Amygdala (tissue), 56 donors: ENCODE results near the gene GALNT13.

Experiments
- DNase-seq, 56 donors: peaks; one replicate each; lab custom pipeline; 2025; lab: John Stamatoyannopoulos, UW

Gene GALNT13

DNA sequence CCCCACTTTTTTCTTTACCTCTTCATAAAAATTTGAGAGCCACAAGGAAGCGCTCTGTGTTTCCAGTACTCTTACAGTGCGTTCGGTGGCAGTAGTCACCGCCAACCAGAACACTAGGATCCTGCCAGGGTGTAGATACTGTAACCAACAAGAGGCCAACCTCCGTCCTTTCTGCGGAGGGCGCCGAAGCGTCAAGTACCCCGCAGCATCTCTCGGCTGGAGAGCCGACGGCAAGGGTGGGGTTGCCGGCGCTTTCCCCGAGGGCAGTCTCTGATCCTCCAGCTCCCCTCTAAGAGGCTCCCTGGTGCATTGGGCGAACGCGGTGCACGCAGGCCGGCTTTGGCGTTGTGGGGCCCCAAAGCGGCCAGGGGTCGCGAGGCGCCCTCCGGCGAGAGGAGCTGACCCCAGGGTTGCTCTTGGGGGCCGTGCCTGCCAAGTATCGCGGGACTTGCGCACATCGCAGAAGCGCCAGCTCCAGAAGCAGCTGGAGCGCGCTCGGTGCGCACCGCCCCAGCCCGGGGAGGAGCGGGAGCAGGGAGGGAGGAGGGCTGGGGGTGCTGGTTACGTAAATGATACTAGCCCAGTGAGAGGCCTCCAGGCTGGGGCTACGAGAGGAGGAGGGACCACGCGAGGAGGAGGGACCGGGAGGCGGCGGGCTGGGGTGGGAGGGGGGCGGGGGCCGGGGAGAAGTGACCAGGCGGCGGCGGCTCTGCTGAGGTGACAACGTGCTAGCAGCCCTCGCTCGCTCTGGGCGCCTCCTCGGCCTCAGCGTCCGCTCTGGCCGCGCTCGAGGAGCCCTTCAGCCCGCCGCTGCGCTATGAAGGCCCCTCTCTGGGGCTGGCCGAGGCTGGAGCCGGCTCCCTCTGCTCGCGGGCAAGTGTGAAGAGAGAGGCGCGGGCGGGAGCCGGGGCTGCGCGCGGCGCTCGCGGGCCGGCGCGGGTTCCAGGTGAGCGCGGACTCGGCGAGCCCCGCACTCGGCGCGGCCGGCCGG, at the start of gene GALNT13:
Gene GALNT13 (plus strand): TSS at position 692 of the 991 bp plus-strand sequence.
- peak in 55 of 56 donors; percentile 16 to 92 (median 81) for DNase-seq

- DNase-seq = no peak
Measured at GRCh38 chr2:153823880-153824279, 47.8 kb upstream of the GALNT13 start.

- no peak for DNase-seq
Measured at GRCh38 chr2:153828335-153828734, 43.4 kb upstream of the GALNT13 start.

GRCh38 chr2:153834662-153835061, 37.1 kb upstream of the GALNT13 start:
- DNase-seq = no peak

DNA sequence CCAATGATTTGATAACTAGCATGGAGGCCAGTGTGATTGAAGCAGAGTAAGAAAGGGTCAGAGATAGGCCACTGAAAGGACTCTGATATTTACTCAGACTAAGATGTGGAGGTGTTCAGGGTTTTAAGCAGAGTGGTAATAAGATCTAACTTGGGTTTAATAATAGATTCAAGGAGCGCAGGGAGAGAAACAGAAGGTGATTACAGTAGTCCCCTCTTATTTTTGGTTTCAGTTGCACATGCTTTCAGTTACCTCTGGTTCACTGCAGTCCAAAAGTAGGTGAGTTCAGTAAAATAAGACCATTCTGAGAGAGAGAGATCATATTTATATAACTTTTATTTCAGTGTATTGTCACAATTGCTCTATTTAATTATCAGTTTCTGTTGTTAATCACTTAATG, 13.5 kb upstream of the GALNT13 start:
- DNase-seq = no peak

GRCh38 chr2:153864022-153864421, 7.7 kb upstream of the GALNT13 start:
- DNase-seq = no peak

DNA sequence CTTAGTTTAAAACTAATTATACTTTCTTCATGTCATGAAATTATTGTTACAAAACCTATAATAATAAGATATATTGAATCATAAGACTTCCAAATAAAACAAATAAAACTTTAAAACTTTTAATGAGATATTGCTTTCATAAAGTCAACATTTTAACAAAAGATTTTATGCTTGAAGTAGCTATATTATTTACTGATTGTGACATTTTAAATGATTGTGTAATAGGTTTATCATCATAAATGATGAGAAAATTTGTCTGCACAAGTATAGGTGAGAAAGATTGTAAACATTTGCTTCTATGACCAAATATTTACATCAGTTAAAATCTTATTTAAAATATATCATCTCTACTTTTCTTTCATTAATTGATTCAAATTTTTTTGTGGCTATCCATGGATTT, 5.1 kb upstream of the GALNT13 start:
- DNase-seq = no peak

DNA sequence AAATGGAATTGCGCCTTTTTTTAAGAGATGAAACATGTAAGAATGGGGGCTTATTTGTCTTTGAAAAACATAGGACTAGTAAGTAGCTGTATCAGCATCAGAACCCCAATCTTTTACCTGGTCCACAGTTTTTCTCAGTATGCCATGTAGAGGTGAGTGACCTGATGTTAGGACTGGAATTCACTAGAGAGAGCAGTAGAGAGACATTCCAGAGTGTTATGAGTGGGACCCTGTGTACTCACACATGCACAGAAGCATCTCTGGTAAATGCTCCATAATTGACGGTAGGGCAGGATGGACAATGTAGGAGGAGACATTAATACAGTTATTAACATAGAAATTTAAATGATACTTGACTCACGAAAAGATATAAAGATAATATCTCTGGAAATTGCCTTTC, 1.4 kb upstream of the GALNT13 start:
- DNase-seq = no peak

DNA sequence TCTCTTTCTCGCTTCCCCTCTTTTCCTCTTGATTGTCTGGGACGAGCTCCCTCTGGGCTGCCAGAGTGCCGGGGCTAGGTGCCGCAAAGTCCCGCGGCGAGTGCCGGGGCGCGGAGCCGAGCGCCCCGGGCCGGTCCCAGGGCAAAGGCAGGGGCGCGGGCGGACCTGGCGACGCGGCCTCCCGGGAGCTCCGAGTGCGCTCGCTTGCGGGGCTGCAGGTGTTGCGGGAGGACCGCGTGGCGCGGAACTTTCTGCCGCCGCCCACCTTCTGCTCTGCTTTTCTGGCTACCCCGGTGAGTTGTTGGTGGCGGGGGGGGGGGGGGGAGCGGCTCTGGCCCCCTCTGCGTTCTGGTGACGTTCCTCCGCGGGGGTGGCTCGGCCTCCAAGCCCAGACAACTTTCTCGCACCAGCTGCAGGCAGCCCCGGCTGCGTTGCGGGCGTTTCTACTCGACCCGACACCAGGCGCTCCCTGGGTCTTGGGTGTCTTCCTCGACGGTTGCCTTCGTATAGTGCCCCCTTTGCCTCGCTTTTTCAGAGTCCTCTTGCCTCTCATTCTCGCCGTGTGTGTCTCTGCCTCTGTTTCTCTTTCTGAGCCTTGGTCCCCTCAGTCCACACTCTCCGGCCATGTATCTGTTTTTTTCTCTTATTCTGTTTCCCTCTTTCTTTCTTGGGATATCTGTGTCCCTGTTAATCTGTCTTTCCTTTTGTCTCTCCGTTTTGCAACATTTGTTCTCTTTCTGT, 759 bp downstream of the GALNT13 start:
- DNase-seq = peak in 19 of 56 donors; percentile 3 to 46 (median 18)

- peak in 17 of 56 donors; percentile 1 to 49 (median 17) for DNase-seq
Measured at GRCh38 chr2:153873052-153874048, 1.6 kb downstream of the GALNT13 start.

- no peak for DNase-seq
Measured at GRCh38 chr2:153875801-153876466, 4.2 kb downstream of the GALNT13 start.

- no peak for DNase-seq
Measured at GRCh38 chr2:153880926-153881325, 9.2 kb downstream of the GALNT13 start.

DNA sequence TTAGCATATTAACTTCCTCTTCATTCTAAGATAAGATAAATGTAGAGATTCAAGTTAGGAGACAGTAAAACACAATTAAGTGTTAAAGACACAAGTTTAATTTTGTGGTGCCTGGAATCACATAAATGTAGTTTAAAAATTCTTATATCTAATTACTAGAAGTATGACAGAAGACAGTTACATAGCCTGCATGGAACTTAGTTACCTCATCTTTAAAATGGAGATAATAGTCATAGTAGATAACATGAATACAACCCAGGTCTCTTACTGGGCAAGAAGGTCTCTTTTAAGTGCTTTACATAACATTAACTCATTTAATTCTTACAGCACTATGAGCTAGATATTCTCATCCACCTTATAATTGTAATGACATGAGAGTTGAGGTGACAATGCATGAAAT, 15.1 kb downstream of the GALNT13 start:
- no peak for DNase-seq

GRCh38 chr2:153890576-153890975, 18.9 kb downstream of the GALNT13 start:
- DNase-seq = no peak

DNA sequence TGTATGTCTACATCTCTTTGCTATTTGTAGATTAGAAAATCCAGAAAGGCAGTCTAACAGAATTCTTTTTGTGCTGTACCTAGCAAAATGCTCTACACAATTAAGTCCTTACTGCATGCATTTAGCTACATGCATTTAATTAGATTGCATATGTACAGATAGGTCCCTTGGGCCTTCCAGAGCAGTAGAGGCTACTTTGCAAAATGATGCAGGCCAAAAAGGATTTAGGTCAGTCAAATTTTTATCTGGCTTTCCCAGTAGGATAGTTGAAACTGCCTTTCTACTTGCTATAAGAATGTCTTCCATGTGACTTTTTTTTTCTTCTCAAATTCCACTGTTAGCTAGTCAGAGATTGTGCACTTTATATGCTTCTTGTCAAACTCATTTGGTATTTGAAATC, 19.3 kb downstream of the GALNT13 start:
- DNase-seq = no peak

- DNase-seq = peak in 2 of 56 donors; percentile 0 to 18
Measured at GRCh38 chr2:153912798-153913396, 41.2 kb downstream of the GALNT13 start.

GRCh38 chr2:153917570-153917969, 45.8 kb downstream of the GALNT13 start:
- no peak for DNase-seq

- DNase-seq = no peak
Measured at GRCh38 chr2:153935511-153935910, 63.8 kb downstream of the GALNT13 start.

DNA sequence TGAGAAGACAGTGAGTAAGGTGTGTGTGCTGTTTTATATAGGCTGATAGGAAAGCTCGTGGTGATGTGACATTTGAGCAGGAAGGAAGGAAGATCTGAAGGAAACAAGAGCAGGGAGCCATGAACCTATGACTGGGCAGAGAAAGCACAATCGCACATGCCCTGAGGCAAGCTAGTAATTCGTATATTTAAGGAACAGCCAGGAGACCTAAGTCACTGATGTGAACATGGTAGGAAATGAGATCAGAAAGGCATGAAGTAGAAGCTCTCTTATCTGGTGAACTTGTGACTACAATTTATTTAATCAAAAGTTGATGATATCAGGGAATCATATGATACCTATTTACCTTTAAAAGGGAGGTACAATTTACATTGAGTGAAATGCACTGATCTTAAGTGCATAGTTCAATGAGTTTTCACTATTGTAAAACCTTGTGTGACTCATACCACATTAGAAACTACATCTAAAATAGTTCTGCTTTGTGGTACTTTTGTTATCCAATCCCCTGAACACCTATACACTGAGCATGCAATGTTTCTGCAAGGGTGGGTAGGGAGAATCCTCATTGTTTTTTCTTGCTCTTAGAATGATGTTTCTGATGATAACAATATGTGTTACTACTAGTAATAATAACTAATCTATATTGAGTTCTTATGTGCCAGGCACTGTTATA, 67.5 kb downstream of the GALNT13 start:
- no peak for DNase-seq
